Measurements from ENCODE around the gene TCF25.

Gene TCF25

DNA sequence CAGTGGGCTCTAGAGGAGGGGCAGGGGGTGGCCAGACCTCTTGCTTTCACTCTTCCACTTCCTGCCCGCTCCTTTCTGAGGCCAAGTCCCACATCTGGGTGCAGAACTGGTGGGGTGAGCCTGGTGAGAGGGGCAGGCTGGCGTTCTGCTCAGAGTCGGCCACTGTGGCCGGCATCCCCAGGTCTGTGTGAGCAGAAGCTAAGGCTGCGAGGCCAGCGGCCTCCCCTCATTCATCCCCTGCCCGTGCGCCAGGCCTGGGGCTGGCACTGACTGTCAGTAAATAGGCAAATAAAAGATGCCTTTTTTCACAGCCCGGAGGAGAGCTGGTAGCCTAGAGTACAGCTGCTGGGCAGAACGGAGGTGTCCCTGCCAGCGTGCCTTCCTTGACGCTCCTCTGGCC is 76.4 kb downstream of the TCF25 start:
- no peak for DNase-seq

DNA sequence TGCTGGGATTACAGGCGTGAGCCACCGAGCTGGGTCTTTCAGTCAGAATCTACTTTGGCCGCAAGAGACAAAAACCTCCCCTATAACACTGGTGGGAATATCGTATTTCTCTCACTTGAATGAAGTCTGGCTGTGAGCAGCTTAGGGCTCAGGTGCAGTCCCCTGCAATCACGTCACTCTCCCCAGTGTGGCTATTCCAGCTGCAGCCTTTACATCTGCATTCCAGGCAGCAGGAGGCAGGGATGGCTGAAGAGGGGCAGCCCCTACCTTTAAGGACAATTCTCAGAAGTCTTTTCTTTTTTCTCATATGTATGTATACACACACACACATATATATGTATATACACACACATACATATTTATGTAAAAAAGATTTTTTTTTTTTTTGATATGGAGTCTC is 78.1 kb downstream of the TCF25 start:
- no peak for DNase-seq

DNA sequence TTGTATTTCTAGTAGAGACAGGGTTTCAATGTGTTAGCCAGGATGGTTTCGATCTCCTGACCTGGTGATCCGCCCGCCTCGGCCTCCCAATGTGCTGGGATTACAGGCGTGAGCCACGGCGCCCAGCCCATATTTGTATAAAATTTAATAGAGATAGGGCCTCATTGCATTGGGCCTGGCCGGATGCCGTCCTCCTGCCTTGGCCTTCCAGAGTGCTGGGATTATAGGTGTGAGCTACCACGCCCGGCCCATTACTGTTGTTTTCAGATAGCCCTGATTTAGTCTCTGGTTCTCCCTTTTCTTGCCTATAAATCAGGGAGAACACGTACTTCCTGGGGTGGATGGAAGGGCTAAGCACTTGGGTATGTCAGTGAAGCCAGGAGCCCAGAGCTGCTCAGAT is 78.7 kb downstream of the TCF25 start:
- no peak for DNase-seq

DNA sequence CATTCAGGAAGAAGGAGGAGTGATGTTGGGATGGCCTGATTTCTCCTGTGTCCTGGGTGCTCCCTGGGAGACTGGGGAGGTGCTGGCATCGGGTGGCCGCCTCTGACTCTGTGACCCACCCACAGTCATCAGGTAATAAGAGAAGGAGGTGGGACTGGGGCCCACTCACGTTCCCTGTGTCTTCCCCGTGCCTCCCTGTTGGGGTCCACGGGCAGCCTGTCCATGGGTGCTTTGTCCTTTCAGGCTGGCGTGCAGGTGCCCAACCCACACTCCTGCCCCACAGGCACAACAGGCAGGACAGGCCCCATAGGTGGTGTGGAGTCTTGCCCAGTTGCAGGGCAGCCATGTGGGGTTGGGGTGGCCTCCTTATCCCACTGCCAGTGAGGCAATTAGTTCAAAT is 79.2 kb downstream of the TCF25 start:
- DNase-seq = no peak

DNA sequence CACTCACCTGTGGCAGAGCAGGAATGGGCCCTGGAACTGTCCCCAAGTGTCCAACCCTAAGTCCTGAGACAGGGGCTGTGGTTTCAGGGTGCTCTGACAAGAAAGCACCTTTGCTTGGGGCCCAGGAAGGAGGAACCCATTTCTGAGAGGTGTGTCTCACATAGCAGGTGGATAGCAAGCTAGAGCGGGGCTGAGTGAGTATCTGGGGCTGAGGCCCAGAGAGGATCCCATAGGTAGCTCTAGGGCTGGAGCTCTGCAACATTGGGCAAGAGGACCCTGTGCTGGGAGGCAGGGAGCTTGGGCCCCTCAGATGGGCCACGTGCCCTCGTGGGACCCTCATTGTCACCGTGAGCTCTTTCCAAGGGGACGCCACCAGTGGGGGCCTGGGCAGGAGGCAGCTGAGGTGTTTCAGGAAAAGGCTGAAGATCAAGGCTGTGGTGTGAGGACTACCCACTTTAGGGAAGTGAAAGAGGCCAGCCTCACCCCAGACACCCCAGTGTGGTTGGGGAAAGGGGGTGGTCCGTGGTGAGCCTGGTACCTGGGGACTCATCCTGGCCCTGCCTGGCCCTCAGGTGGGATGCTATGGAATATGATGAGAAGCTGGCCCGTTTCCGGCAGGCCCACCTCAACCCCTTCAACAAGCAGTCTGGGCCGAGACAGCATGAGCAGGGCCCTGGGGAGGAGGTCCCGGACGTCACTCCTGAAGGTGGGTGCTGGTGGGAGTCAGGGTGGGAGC is 80.4 kb downstream of the TCF25 start:
- no peak for DNase-seq

DNA sequence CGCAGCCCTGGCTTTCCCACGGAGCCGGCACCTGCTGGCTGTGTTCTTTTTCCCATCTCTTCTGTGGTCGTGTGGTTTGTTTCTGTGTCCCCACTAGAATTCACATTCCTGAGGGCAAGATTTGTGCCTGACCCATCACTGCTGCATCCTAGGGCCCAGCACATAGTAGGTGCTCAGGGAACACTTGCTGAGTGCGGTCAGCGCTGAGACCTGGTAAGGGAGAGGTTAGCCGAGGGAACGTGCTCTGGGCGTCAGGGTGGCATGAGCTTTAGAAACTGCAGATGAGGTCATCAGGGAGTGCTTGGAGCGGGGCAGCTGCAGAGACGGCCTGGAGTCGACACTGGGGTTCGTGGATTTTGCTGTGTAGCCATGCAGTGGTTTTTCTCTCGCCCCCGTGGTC is 81.1 kb downstream of the TCF25 start:
- no peak for DNase-seq

DNA sequence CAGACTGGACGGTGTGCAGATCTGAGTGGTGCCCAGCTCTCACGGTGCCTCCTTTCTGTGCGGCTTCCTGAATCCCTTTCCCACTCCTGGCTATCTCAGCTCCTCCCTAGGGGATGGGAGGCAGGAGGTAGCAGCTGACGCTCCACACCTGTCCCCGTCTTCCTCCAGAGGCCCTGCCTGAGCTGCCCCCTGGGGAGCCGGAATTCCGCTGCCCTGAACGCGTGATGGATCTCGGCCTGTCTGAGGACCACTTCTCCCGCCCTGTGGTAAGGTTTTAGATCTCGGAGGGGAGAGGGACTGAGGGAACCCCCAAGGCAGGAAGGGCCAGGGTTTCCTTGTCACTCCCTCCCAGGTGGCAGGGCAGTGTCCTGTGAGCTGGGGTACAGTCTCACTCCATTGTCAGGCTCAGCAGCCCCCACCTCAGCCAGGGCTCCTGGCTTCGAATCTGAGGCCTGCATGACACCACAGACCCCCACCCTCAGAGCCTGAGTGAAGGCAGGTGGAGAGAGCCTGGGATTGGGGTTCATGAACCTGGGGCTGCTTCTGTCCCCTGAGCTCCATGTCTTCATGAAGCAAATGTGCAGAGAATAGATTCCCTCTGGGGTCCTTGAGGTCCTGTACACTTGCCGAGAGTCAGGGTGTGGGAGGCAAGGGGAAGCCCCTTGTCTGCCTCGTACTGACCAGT is 81.8 kb downstream of the TCF25 start:
- DNase-seq = no peak

DNA sequence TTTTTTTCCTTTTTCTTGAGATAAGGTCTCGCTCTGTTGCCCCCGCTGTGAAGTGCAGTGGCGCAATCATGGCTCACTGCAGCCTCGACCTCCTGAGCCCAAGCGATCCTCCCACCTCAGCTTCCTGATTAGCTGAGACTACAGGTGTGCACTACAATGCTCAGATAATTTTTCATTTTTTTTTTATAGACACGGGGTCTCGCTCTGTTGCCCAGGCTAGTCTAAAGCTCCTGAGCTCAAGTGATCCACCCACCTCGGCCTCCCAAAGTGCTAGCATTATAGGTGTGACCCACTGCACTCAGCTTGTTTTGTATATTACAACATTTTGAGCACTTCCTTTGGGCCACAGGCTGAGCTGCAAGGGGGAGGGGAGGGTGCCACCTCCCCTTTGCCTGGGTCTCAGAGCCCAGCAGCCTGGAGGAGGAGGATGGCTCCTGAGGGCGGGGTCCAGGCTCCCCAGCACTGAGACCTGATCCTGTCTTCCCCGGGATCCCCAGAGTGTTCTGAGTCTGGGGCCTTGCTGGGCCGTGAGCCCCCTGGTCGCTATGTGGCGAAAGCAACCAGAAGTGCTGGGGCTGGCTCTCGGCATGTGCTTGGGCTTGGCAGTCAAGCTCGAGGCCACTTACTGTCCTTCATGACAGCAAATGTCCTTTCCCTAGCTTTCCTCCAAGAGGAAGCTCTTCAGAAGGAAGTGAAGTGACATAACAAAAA is 83.3 kb downstream of the TCF25 start:
- no peak for DNase-seq

DNA sequence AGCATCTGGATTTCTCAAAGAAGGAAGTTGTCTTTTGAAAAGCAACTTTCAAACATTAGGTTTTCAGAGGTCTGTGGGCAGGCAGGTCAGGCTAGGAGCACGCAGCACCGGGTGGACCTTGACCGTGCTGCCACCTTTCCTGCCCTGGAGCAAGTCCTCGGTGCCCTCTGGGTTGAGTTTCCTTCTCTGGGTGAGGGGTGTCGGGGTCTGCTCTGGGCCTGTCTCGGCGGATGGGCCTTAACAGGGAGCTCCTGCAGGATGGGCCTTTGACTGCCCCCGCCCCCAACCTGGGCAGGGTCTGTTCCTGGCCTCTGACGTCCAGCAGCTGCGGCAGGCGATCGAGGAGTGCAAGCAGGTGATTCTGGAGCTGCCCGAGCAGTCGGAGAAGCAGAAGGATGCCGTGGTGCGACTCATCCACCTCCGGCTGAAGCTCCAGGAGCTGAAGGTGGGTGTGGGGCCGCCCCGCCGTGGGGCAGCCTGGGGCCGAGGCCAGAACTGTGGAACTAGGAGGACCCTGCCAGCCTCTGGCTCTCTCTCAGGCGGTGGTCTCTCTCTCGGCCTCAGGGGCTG is 83.9 kb downstream of the TCF25 start:
- DNase-seq = no peak

DNA sequence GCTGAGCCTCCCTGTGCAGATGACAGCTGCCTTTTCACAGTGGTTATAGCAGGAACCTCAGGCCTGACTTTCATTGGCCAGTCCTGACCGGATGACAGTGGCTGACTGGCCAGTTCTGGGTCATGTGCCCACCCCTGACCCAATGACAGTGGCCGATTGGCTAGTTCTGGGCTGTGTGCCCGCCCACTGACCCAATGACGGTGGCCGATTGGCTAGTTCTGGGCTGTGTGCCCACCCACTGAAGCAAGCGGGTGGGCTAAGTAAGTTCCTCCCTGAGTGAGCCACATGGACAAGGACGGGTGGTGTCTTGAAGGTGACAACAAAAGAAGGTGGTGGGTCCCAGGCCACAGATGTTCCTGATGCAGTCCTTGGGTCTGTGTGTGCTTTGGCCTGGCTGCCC is 84.7 kb downstream of the TCF25 start:
- DNase-seq = peak; percentile 15

DNA sequence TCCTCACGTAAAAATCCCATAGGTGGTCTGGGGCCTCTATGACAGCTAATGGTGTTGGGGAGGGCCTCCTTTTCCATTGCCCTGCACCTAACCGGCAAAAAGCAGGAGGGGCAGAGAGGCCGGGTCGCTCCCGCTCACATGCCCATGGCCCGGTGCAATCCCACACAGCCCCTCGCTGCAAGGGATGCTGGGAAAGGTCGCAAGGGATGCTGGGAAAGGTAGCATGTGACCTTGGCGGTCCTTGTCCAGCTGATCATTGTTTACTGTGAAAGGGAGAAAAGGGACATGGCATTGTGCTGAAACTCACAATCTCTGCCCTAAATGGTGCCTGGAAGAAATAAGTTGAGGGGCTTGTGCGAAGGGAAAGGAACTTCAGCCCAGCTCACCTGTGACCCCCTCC is 85.2 kb downstream of the TCF25 start:
- DNase-seq = no peak

DNA sequence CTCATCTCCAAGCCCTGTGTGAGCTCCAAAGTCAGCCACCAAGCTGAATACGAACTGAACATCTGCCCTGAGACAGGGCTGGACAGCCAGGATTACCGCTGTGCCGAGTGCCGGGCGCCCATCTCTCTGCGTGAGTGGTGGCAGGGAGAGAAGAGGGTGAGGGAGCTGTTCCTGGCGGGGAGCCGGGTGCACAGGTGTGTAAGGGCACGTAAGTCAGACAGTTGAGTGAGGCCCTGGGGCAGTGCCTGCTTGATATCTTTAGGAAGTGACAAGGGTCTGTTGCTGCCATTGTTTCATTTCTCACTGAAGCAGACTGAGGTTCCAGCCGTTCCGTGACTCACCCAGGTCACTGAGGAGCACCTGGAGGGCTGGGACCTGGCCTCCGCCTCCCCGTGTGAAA is 87.6 kb downstream of the TCF25 start:
- no peak for DNase-seq

All from fibroblast of upper back skin (primary cell).